Sigmoid colon (tissue), 7 donors: ENCODE measurements around the gene TRIM9. TPM values are rescaled to one million over a fixed set of nuclear protein-coding genes. Genes with fewer than 3 reads are reported as not detected.

Experiments used
- DNase-seq: peaks from one replicate; pipeline ENCODE4 v3.0.0-alpha.2; 2019
- H3K27ac ChIP-seq, 4 donors: fragments of 200-600 bp; sonication (generic); one replicate each; pipeline ENCODE4 v1.5.1; 2016 to 2019; ENCODE audit warnings: mild to moderate bottlenecking in 1 of 4
- H3K27me3 ChIP-seq, 3 donors: fragments of 200-600 bp; sonication (generic); one replicate each; pipeline ENCODE4 v1.5.1; 2019; ENCODE audit warnings: mild to moderate bottlenecking in 1 of 3
- H3K36me3 ChIP-seq, 4 donors: fragments of 200-600 bp; sonication (generic); one replicate each; pipeline ENCODE4 v1.5.1; 2016 to 2019
- H3K4me1 ChIP-seq, 4 donors: fragments of 200-600 bp; sonication (generic); one replicate each; pipeline ENCODE4 v1.5.1; 2017 to 2019
- H3K4me3 ChIP-seq, 4 donors: fragments of 200-600 bp; sonication (generic); one replicate each; pipeline ENCODE4 v1.5.1; 2017 to 2019; ENCODE audit warnings: mild to moderate bottlenecking in 2 of 4, moderate library complexity in 1 of 4
- H3K9me3 ChIP-seq, 4 donors: fragments of 200-600 bp in 3 of 4; sonication (generic) in 3 of 4; one replicate each; pipeline versions ENCODE4 v1.5.1 to v1.6.1; 2013 to 2019
- CTCF ChIP-seq, 4 experiments: fragments of 450-650 bp in 3 of 4; fragments of 200-600 bp in 1 of 4; IDR thresholded peaks; one replicate each; pipeline ENCODE4 v1.5.1; 2016 to 2019; ENCODE audit warnings: antibody characterized with exemption in 4 of 4, mild to moderate bottlenecking in 3 of 4, moderate library complexity in 2 of 4
- EP300 ChIP-seq, 4 donors: sonication (generic); formaldehyde crosslinking; IDR thresholded peaks; one replicate each; pipeline ENCODE4 v1.6.1; 2017; ENCODE audit warnings: antibody characterized with exemption in 4 of 4
- POLR2A ChIP-seq, 2 donors: fragments of 450-650 bp; IDR thresholded peaks; one replicate each; pipeline ENCODE4 v1.6.1; 2016; ENCODE audit warnings: antibody characterized with exemption in 2 of 2, mild to moderate bottlenecking in 2 of 2, moderate library complexity in 2 of 2
- POLR2AphosphoS5 ChIP-seq, 4 donors: sonication (generic); formaldehyde crosslinking; IDR thresholded peaks; one replicate each; pipeline ENCODE4 v1.6.1; 2017; ENCODE audit warnings: antibody characterized with exemption in 4 of 4
- WGBS, 2 donors: extraction: QIAGEN DNeasy Blood & Tissue Kit; methylation state at CpG; one replicate each; pipeline ENCODE4 v1.1.7; 2013; 5-methylcytosine and 5-hydroxymethylcytosine counted together
- intact Hi-C: fragments of 100-400 bp; cut with DNase I; formaldehyde crosslinking; loops from one replicate; pipeline ENCODE4 v1.15.1; 2023
- polyA plus RNA-seq, 3 donors: library from polyadenylated mRNA; stranded (reverse); fragments of 200-250 nt; gene quantifications; one replicate each; pipeline ENCODE4 v1.2.3, GENCODE V29; 2013
- total RNA-seq, 4 donors: library from RNA; depleted of rRNA; stranded (reverse); fragments of >200 nt; gene quantifications; one replicate each; pipeline ENCODE4 v1.1.0, GENCODE V29; 2016
- donor health status: healthy with polysubstance abuse.
- donor health status: Bipolar disorder and iron deficiency.
- donor health status: healthy.

The TRIM9 gene
- total and polyA plus RNA-seq, 7 donors: 2.4 to 21.0 (median 13.5) TPM

- Histone ChIP-seq H3K27ac (peak overlapping the region; percentile 54 to 89 (median 88)), H3K4me1 (peaks cover 0 to 45% (median 35%) of the 10 kb centered on the region in 4 donors), H3K4me3 (peak overlapping the region; percentile 62 to 69 (median 64)), H3K27me3 (peaks cover 0 to 5% (median 0%) of the 10 kb centered on the region in 3 donors), H3K9me3 (no peaks in the 10 kb centered on the region), H3K36me3 (no peaks in the 10 kb centered on the region)
- intact Hi-C loops: loop anchor here (2.0 to 5.0 kb wide), 3 partner anchors 94 to 141 kb away; no protein-coding TSS in a partner anchor
- peak; percentile 83 for DNase-seq
- TF ChIP-seq EP300 (IDR thresholded peaks at IDR 0.05) (peak in 1 of 4 donors; percentile 39), POLR2A (IDR thresholded peaks at IDR 0.05) (peak in 1 of 2 donors; percentile 18), POLR2AphosphoS5 (IDR thresholded peaks at IDR 0.05) (peak; percentile 23 to 76 (median 68)), CTCF (IDR thresholded peaks at IDR 0.05) (no peak)
- 27 to 30% methylated on average over 19 of the region's 19 CpGs for WGBS, 2 donors
Observed at GRCh38 chr14:51095854-51096823, 1.2 kb upstream of the TRIM9 start.

GRCh38 chr14:51094282-51094821, 553 bp downstream of the TRIM9 start:
- H3K27ac ChIP-seq: peak overlapping the region in 3 of 4 donors; percentile 86 to 89 (median 89)
- TF ChIP-seq CTCF (IDR thresholded peaks at IDR 0.05) (no peak), POLR2A (IDR thresholded peaks at IDR 0.05) (no peak), POLR2AphosphoS5 (IDR thresholded peaks at IDR 0.05) (no peak), EP300 (IDR thresholded peaks at IDR 0.05) (no peak)
- intact Hi-C loops: loop anchor here (2.0 to 5.0 kb wide), 2 partner anchors 72 to 140 kb away; no protein-coding TSS in a partner anchor
- H3K4me1 ChIP-seq: peaks cover 0 to 45% (median 37%) of the 10 kb centered on the region in 4 donors
- no peaks in the 10 kb centered on the region for H3K36me3 ChIP-seq
- peak overlapping the region; percentile 62 to 69 (median 64) for H3K4me3 ChIP-seq
- no peaks in the 10 kb centered on the region for H3K9me3 ChIP-seq
- WGBS, 2 donors: 1 to 2% methylated on average over 46 of the region's 46 CpGs
- H3K27me3 ChIP-seq: peaks cover 0 to 5% (median 0%) of the 10 kb centered on the region in 3 donors
- DNase-seq: peak; percentile 66

- peak; percentile 70 for DNase-seq
- peak overlapping the region; percentile 62 to 69 (median 64) for H3K4me3 ChIP-seq
- H3K36me3 ChIP-seq: no peaks in the 10 kb centered on the region
- intact Hi-C loops: loop anchor here (2.0 to 5.0 kb wide), 2 partner anchors 71 to 139 kb away; no protein-coding TSS in a partner anchor
- 13 to 14% methylated on average over 68 of the region's 68 CpGs for WGBS, 2 donors
- no peaks in the 10 kb centered on the region for H3K9me3 ChIP-seq
- peaks cover 0 to 46% (median 37%) of the 10 kb centered on the region in 4 donors for H3K4me1 ChIP-seq
- H3K27ac ChIP-seq: peak overlapping the region in 3 of 4 donors; percentile 86 to 89 (median 89)
- TF ChIP-seq POLR2A (IDR thresholded peaks at IDR 0.05): no peak
- TF ChIP-seq POLR2AphosphoS5 (IDR thresholded peaks at IDR 0.05): no peak
- peak in 2 of 4 experiments; percentile 29 to 47 for TF ChIP-seq CTCF (IDR thresholded peaks at IDR 0.05)
- no peak for TF ChIP-seq EP300 (IDR thresholded peaks at IDR 0.05)
- H3K27me3 ChIP-seq: peaks cover 0 to 5% (median 0%) of the 10 kb centered on the region in 3 donors
Observed at GRCh38 chr14:51093371-51094281, 1.3 kb downstream of the TRIM9 start.

- Histone ChIP-seq H3K27me3 (peaks cover 0 to 5% (median 0%) of the 10 kb centered on the region in 3 donors), H3K4me3 (peak overlapping the region in 3 of 4 donors; percentile 62 to 69 (median 64)), H3K9me3 (no peaks in the 10 kb centered on the region), H3K36me3 (no peaks in the 10 kb centered on the region), H3K4me1 (peaks cover 0 to 46% (median 37%) of the 10 kb centered on the region in 4 donors), H3K27ac (peak overlapping the region in 3 of 4 donors; percentile 86 to 89 (median 89))
- intact Hi-C loops: loop anchor here (5.0 kb wide), 1 partner anchor 71 kb away; no protein-coding TSS in a partner anchor
- TF ChIP-seq CTCF (IDR thresholded peaks at IDR 0.05) (no peak), POLR2AphosphoS5 (IDR thresholded peaks at IDR 0.05) (no peak), POLR2A (IDR thresholded peaks at IDR 0.05) (no peak), EP300 (IDR thresholded peaks at IDR 0.05) (no peak)
- 81 to 87% methylated on average over 7 of the region's 7 CpGs for WGBS, 2 donors
- DNase-seq: no peak
Observed at GRCh38 chr14:51092965-51093364, 1.9 kb downstream of the TRIM9 start.
